Mesendoderm (in vitro differentiated cells): ENCODE measurements around the gene NPY4R2.
"Not testable (repeated sequence)": the region's sequence is repeated elsewhere in the genome, so short reads cannot be mapped to it uniquely, and the experiment has no call there.

Source experiments
- DNase-seq: peaks from one replicate; pipeline ENCODE4 v3.0.0; 2013
- H2AK5ac ChIP-seq: 2 replicates; pipeline ENCODE4 v1.6.1; 2013; ENCODE audit warnings: low read length, inconsistent platforms
- H2BK120ac ChIP-seq: 2 replicates; pipeline ENCODE4 v1.6.1; 2013; ENCODE audit warnings: low read depth, mild to moderate bottlenecking, low read length, moderate library complexity, mixed read lengths
- H2BK15ac ChIP-seq: replicated peaks from 2 replicates; pipeline ENCODE4 v1.6.1; 2013; ENCODE audit warnings: low read depth, mild to moderate bottlenecking, moderate library complexity
- H2BK5ac ChIP-seq: 2 replicates; pipeline ENCODE4 v1.6.1; 2013; ENCODE audit warnings: low read length, inconsistent platforms
- H3K18ac ChIP-seq: 2 replicates; pipeline ENCODE4 v1.6.1; 2013; ENCODE audit warnings: mild to moderate bottlenecking, low read length, mixed read lengths
- H3K23ac ChIP-seq: one replicate; pipeline ENCODE4 v1.6.1; 2013; ENCODE audit warnings: low read length
- H3K27ac ChIP-seq: 2 replicates; pipeline ENCODE4 v1.5.1; 2013; ENCODE audit warnings: low read depth, mild to moderate bottlenecking, inconsistent platforms, low read length, moderate library complexity
- H3K27me3 ChIP-seq: 2 replicates; pipeline ENCODE4 v1.6.1; 2013; ENCODE audit warnings: low read length, control low read depth, mild to moderate bottlenecking, inconsistent platforms; ENCODE audit not compliant: insufficient read depth, poor library complexity
- H3K36me3 ChIP-seq: 2 replicates; pipeline ENCODE4 v1.6.1; 2013; ENCODE audit warnings: low read length, inconsistent platforms; ENCODE audit not compliant: control insufficient read depth, insufficient read depth
- H3K4ac ChIP-seq: one replicate; pipeline ENCODE4 v1.6.1; 2013; ENCODE audit warnings: low read depth, mild to moderate bottlenecking, low read length, moderate library complexity
- H3K4me1 ChIP-seq: 2 replicates; pipeline ENCODE4 v1.6.1; 2013; ENCODE audit warnings: low read depth, low read length, inconsistent platforms; ENCODE audit not compliant: control insufficient read depth
- H3K4me2 ChIP-seq: 2 replicates; pipeline ENCODE4 v1.6.1; 2013; ENCODE audit warnings: low read length
- H3K4me3 ChIP-seq: 2 replicates; pipeline ENCODE4 v1.5.1; 2013; ENCODE audit warnings: mild to moderate bottlenecking, low read length
- H3K56ac ChIP-seq: one replicate; pipeline ENCODE4 v1.6.1; 2013; ENCODE audit warnings: low read length
- H3K79me1 ChIP-seq: 2 replicates; pipeline ENCODE4 v1.6.1; 2013; ENCODE audit warnings: low read length, inconsistent platforms
- H3K79me2 ChIP-seq: 2 replicates; pipeline ENCODE4 v1.6.1; 2013; ENCODE audit warnings: mild to moderate bottlenecking, low read length; ENCODE audit not compliant: control insufficient read depth, insufficient read depth
- H3K9ac ChIP-seq: 2 replicates; pipeline ENCODE4 v1.6.1; 2013; ENCODE audit warnings: low read length, inconsistent platforms
- H4K5ac ChIP-seq: one replicate; pipeline ENCODE4 v1.6.1; 2013; ENCODE audit warnings: low read length
- H4K8ac ChIP-seq: one replicate; pipeline ENCODE4 v1.6.1; 2013; ENCODE audit warnings: low read depth, mild to moderate bottlenecking, control low read depth, low read length, moderate library complexity
- WGBS: extraction: QIAGEN DNeasy Blood & Tissue Kit; methylation state at CpG from one replicate; pipeline ENCODE4 v1.1.7; 2013; ENCODE audit warnings: low lambda C conversion rate, missing lambda C conversion rate; ENCODE audit not compliant: insufficient coverage; ENCODE audit errors: extremely low coverage; 5-methylcytosine and 5-hydroxymethylcytosine counted together

NPY4R2 gene

GRCh38 chr10:47936772-47937228 is 18.3 kb downstream of the NPY4R2 start:
- H3K56ac ChIP-seq, H2BK5ac ChIP-seq, H3K4me1 ChIP-seq, H3K27me3 ChIP-seq, H4K8ac ChIP-seq, DNase-seq, H3K4me3 ChIP-seq, H3K79me1 ChIP-seq, H3K27ac ChIP-seq, H3K18ac ChIP-seq, H3K36me3 ChIP-seq, H2BK15ac ChIP-seq, H3K9ac ChIP-seq, H4K5ac ChIP-seq, H3K23ac ChIP-seq, H2AK5ac ChIP-seq, H3K79me2 ChIP-seq, H3K4me2 ChIP-seq, H2BK120ac ChIP-seq, H3K4ac ChIP-seq: not testable (repeated sequence)
- no CpG with 5 or more reads among the region's 8 CpGs for WGBS

GRCh38 chr10:47937634-47938033 is 19.2 kb downstream of the NPY4R2 start:
- H4K8ac ChIP-seq, DNase-seq, H3K4me3 ChIP-seq, H2BK120ac ChIP-seq, H3K9ac ChIP-seq, H3K79me2 ChIP-seq, H3K18ac ChIP-seq, H4K5ac ChIP-seq, H2AK5ac ChIP-seq, H3K27me3 ChIP-seq, H3K27ac ChIP-seq, H3K79me1 ChIP-seq, H2BK15ac ChIP-seq, H2BK5ac ChIP-seq, H3K4ac ChIP-seq, H3K56ac ChIP-seq, H3K23ac ChIP-seq, H3K4me2 ChIP-seq, H3K4me1 ChIP-seq, H3K36me3 ChIP-seq: not testable (repeated sequence)
- no CpG with 5 or more reads among the region's 3 CpGs for WGBS

DNA sequence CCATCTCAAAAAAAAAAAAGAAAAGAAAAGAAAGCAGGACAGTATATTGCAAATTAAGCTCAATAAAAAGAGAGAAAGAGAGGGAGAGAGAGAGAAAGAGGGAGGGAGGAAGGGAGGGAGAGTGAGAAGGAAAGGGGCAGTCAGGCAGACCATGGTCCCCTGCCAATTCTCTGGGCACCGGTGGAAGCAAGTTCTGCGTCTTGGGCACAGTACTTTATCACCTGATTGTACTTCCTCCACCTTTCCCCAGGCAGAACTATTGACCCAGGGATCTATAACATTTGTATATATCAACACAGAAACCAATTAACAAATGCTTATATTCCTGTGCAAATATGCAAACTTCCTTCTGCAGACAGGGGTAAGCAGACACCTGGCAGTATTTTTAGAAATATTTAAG is 22.4 kb downstream of the NPY4R2 start:
- H2AK5ac ChIP-seq, H3K79me2 ChIP-seq, H3K79me1 ChIP-seq, DNase-seq, H3K4ac ChIP-seq, H4K8ac ChIP-seq, H2BK15ac ChIP-seq, H3K4me3 ChIP-seq, H3K23ac ChIP-seq, H3K18ac ChIP-seq, H3K4me1 ChIP-seq, H3K36me3 ChIP-seq, H2BK120ac ChIP-seq, H3K56ac ChIP-seq, H3K27me3 ChIP-seq, H2BK5ac ChIP-seq, H3K4me2 ChIP-seq, H3K9ac ChIP-seq, H3K27ac ChIP-seq, H4K5ac ChIP-seq: not testable (repeated sequence)
- WGBS, result no CpG with 5 or more reads among the region's 2 CpGs

DNA sequence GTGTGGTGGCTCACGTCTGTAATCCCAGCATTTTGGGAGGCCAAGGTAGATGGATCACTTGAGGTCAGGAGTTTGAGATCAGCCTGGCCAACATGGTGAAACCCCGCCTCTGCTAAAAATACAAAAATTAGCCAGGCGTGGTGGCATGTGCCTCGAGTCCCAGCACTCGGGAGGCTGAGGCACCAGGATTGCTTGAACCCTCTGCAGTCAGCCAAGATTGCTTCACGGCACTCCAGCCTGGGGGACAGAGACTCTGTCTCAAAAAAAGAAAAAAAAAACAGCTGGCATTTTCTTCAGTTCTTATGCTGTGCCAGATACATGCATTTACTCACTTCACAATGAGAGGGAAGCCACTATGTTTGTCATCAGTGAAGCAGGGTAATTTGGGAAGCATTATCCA is 22.9 kb downstream of the NPY4R2 start:
- H3K4ac ChIP-seq, H3K9ac ChIP-seq, H3K4me3 ChIP-seq, H3K79me1 ChIP-seq, H2BK5ac ChIP-seq, H2AK5ac ChIP-seq, H3K23ac ChIP-seq, H4K8ac ChIP-seq, H3K4me1 ChIP-seq, H2BK15ac ChIP-seq, H3K36me3 ChIP-seq, H3K27ac ChIP-seq, H3K79me2 ChIP-seq, DNase-seq, H3K18ac ChIP-seq, H3K4me2 ChIP-seq, H3K56ac ChIP-seq, H2BK120ac ChIP-seq, H4K5ac ChIP-seq, H3K27me3 ChIP-seq: not testable (repeated sequence)
- no CpG with 5 or more reads among the region's 6 CpGs for WGBS

DNA sequence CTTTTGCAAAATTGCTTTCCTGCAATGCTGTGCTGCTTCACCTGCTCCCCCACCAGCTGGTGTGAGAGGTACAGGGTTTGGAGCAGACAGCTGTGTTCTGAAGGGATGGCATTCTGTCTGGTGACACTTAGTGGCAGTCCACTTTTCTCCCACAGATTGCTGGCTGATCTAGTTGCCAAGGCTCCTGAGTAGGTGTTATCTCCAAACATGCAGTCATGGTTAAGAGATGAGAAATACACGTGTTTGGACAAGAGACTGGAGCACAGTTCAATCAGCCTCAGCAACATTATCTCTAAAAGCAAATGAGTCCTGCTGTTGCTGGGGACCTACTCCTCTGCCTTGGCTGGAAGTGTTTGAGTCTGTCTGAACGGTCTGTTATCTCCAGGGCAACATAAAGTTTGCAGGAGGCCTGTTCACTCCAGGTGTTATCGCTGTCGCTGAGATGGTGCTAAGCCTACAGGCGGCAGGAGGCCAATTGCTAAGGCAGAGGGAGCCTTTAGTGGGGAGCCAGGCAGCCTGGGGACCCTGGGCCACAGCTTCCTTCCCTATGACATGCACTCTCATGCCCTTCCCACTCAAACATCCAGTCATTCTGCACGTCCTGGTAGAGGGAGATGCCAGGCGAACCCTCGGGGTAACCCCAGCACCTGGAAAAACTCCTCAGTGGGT is 24.0 kb downstream of the NPY4R2 start:
- H3K18ac ChIP-seq, H3K4me3 ChIP-seq, H3K36me3 ChIP-seq, H2AK5ac ChIP-seq, H3K23ac ChIP-seq, H3K27ac ChIP-seq, H3K9ac ChIP-seq, H2BK15ac ChIP-seq, H4K5ac ChIP-seq, H3K4me1 ChIP-seq, H4K8ac ChIP-seq, H2BK120ac ChIP-seq, H3K79me1 ChIP-seq, H3K4ac ChIP-seq, H3K56ac ChIP-seq, H3K79me2 ChIP-seq, H3K4me2 ChIP-seq, H2BK5ac ChIP-seq, H3K27me3 ChIP-seq: not testable (repeated sequence)
- WGBS, result no CpG with 5 or more reads among the region's 8 CpGs
- peak; percentile 91 for DNase-seq

DNA sequence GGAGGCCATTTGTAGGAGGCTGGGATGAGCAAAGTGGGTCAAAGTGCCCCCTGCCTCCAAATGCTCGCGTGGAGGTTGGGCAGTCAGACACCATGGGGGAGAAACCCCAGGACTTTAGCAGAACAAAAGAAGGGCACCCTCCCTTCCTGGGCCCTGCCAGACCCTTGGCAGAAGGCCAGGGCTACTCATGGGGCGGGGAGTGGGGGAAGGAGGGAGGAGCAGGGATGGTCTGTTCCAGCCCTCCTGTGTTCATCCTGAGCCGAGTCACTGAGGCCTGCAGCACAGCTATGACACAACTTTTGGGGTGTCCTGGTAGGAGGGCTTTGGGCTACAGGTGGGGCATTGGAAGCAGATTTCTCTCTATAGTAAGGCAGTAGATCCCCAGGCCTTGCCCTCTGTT is 24.9 kb downstream of the NPY4R2 start:
- WGBS, result no CpG with 5 or more reads among the region's 4 CpGs

More for the DNA sequence above, 24.9 kb downstream of the NPY4R2 start:
- not testable (repeated sequence) for H3K4me2 ChIP-seq, H4K5ac ChIP-seq, H3K56ac ChIP-seq, H3K4me1 ChIP-seq, H4K8ac ChIP-seq, DNase-seq, H2AK5ac ChIP-seq, H3K27me3 ChIP-seq, H3K27ac ChIP-seq, H3K4me3 ChIP-seq, H3K18ac ChIP-seq, H2BK15ac ChIP-seq, H2BK120ac ChIP-seq, H3K23ac ChIP-seq, H3K79me2 ChIP-seq, H3K36me3 ChIP-seq, H3K9ac ChIP-seq, H2BK5ac ChIP-seq, H3K79me1 ChIP-seq, H3K4ac ChIP-seq
